HT1080 (cell line): ENCODE data around the gene SCUBE1. TPM values are rescaled to one million over a fixed set of nuclear protein-coding genes. Genes with fewer than 3 reads are reported as not detected.

Experiments used
- DNase-seq: peaks from one replicate; pipeline ENCODE4 v3.0.0-alpha.2; 2015; ENCODE audit warnings: low read depth
- total RNA-seq: library from RNA; depleted of rRNA; stranded (reverse); fragments of >200 nt; shearing (Covaris generic); gene quantifications from 2 replicates; pipeline ENCODE4 v1.2.3, GENCODE V29; 2014

SCUBE1 gene
- total RNA-seq, 1 experiment from 2014 or later: 0.10 TPM

DNA sequence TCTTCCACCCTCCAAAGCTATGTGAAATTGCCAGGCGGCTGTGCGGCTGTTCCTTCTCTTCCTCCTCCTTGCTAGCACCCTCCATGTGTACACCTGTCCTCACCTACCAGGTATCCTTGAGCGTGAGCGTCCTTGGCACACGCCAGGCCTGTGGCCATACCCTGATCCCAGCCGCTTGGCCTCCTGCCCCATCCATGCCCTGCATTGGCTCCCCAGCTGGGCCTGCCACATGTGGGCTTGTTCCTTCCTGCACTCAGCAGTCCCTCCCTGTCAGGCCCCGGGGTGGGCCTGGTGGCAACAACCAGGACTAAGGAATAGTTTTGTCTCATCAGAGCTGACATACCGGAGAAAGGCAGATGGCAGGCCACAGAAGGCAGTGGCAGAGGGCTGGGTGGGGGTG lies 40.0 kb downstream of the SCUBE1 start:
- DNase-seq: no peak

DNA sequence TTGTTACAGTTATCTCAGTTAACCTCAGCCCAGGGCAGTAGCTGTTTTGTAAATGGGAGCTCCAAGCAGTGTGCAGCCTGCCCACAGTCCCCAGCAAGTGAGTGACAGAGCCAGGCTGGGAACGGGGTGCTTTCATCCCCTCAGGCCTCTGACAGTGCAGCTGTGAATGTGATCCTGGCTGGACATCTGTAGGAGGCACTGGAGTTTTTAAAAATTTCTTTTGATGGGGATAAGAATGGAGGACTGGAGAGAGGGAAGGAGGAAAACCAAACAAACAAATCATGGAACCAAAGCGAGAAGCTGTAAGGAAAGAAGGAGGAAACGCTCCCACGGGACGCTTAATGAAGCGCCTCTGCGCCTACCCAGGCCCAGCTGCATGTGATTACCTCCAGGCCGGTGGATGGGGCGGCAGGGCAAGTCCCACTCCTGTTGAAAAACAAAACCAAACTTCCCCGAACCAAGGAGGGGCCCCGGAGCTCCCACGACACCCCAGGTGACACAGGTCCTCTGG lies 40.6 kb downstream of the SCUBE1 start:
- DNase-seq: no peak

DNA sequence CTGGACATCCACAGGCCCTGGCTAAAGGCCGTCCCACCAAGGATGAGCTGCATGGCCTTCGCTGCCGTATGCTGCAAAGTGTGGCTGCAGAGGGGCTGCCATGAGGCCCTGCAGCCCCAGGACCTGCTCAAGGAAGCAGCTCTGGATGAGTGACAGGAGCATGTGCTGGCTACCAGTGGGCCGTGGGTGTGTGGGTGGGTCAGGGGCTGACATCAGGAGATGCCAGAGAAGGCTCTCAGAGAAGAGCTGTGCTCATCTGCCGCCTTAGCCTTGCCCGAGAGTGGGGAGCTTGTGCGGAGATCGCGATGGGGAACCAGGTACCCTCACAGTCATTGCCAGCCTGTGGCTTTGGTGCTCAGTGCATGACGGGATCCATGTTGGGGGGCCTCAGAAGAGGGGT lies 41.3 kb downstream of the SCUBE1 start:
- DNase-seq: no peak

DNA sequence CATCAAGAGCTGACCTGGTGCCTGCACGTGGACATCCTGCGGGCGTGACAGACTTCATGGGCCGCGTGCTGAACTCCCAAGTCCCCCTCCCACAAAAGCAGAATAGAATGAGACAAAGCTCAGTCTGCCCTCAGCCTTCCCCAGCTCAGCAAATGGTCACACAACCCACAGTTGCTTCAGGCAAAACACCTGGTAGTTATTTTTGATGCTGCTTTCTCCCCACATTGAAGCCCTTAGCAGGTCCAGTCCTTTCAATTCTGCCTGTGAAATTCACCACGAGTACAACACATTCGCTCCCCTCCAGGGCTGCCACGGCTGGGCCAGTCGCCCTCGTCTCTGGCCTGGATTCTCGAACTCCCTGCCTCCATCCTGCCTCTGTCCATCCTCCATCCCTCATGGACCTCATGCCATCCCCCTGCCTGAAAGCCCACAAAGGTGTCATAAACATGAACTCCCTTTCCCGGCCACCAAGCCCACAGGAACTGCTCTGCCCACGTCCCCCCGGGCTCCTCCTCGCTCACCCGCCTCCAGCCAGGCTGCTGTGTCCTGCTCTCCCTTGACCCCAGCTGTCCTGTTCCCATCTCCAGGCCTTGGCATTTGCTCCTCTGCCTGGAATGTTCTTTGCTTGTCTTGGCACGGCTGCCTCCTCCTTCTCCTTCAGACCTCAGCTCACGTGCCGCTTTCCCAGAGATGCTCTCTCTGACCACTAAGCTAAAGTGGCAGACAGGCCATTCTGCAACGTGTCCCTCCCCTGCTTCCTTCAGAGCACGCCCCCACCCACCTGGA lies 42.1 kb downstream of the SCUBE1 start:
- DNase-seq: no peak

- no peak for DNase-seq
These were observed 43.4 kb downstream of the SCUBE1 start for GRCh38 chr22:43299736-43300135.

DNA sequence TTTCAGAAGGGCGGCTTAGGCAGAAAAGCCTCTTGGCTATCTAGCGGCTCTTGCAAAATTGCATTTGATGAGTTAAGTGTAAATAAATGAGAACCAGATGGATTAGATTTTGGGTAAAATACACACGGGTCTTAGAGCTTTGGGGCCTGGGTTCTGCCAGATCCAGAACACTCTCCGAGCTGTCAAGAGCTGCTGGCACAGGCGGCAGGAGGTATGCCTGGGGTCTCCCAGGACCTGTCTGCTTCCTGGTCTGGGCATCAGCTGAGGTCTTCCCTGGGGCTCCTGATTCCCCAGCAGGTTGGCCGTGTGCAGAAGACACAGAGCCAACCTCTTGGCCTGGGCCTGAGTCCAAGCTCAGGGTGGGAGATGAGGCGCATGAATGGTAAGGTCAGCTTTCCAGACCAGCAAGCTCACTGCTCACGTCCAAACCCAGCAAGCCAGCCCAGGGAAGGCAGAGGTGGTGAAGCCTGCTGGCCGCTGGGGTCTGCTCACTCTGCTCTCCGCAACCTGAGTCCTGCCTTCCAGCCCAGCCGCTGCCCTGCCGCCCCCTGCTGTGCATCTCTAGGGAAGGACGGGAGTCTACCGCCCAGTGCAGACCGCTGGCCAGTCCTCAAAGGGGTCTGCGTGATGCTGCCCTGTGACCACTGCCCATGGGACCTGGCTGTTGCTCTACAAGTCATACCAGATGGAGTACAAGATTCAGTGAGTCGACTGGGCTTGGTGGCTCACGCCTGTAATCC lies 44.9 kb downstream of the SCUBE1 start:
- DNase-seq: no peak

- no peak for DNase-seq
These were observed 45.7 kb downstream of the SCUBE1 start for GRCh38 chr22:43297270-43298061.

DNA sequence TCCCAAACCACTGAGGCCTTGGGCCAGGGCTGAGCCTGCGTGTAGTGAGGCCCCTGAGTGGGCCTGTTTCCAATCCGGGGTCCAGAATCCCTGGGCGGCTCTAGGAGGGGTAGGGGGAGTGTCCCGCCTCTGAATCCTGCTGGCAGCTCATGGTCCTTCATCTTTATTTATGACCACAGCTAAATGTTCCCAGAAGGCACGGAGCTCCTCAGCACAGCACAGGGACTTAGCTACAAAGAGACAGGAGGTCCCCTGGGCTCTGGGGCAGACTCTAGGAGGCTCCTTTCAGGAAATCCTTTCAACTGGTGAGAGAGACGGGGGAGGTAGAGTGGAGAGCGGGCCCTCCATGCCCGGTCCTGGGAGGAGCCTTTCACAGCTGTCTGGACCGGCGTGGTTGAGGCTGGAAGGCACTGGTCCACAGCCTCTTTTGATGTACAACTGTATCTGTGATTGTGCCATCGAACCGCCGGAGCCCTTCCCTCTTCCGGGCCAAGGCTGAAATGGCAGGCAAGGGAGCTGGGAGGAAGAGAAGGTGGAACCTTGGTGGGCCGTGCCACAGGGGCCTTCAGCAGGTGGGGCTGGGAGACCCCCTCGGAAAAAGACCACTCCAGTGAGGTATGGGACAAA lies 46.8 kb downstream of the SCUBE1 start:
- DNase-seq: no peak

- DNase-seq: no peak
These were observed 47.5 kb downstream of the SCUBE1 start for GRCh38 chr22:43295660-43296059.

GRCh38 chr22:43295173-43295572 lies 48.0 kb downstream of the SCUBE1 start:
- DNase-seq: no peak

- no peak for DNase-seq
These were observed 49.3 kb downstream of the SCUBE1 start for GRCh38 chr22:43293655-43294392.

- no peak for DNase-seq
These were observed 49.9 kb downstream of the SCUBE1 start for GRCh38 chr22:43293259-43293654.

DNA sequence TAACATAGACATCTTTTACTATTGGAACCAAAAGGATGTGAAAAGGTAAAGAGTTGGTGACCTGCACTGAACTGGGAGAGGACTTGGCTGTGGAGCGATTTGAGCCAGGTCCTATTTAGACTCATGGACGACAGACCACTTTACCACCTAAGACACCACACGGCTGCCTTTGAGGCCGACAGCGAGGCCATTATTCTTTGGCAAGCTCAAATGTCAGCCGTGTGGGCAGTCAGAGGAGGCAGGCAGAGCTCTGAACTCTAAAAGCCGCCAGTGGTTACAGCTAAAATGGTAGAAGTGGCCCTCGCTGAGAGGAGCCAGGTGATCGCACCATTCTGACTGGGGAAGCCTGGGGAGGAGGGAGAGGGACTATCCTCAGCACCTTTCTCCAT lies 50.5 kb downstream of the SCUBE1 start:
- DNase-seq: no peak

GRCh38 chr22:43291381-43291780 lies 51.8 kb downstream of the SCUBE1 start:
- DNase-seq: no peak

DNA sequence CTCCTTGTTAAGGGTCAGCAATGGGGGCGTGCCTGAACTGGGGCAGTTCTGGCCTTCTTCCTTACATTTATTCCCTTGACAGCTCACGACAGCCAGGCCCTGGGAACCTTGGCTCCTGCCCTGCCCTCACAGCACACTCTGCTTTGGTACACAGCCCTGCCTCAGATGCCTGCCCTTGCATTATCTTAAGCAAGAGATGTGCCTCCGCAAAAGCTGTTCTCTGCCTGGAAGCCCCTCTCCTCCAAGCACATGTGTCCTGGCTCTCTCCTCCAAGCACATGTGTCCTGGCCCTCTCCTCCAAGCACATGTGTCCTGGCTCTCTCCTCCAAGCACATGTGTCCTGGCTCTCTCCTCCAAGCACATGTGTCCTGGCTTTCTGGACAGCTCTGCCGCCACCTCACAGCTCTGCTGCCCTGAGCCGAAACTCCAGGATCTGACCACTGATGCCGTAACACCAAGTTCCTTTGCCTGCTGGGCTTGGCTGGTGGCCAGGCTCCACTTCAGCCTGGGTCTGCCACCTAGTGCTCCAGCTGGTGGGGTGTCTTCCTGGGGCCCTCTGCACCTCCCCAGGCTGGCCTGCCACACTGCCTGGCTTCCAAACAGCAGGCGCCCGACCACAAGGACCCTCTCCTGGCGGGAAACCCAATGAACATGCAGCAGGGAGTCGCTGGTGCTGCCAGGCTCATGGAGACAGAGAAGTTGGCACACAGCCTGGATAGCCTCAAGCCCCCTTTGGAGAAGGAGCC lies 53.0 kb downstream of the SCUBE1 start:
- DNase-seq: no peak

DNA sequence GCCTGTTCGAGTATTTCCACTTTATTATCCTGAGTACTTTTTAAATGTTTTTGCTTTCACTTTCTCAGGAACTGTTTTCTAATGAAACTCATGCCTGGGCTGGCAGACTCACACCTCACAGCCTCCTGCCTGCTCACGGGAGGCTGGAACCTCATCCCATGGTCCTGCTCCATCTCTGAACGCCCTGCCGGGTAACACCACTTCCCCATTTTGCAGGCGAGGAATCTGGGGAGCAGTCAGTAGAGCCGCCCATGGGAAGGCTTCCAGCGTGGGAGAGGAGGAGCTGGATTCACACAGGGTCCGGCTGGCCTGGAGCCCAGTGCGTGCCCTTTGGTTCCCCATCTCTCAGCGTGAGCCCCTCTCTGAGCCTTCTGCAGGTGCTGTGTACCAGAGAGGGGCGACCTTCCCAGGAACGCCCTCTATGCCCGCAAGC lies 53.6 kb downstream of the SCUBE1 start:
- no peak for DNase-seq

GRCh38 chr22:43288807-43289420 lies 54.3 kb downstream of the SCUBE1 start:
- DNase-seq: no peak

DNA sequence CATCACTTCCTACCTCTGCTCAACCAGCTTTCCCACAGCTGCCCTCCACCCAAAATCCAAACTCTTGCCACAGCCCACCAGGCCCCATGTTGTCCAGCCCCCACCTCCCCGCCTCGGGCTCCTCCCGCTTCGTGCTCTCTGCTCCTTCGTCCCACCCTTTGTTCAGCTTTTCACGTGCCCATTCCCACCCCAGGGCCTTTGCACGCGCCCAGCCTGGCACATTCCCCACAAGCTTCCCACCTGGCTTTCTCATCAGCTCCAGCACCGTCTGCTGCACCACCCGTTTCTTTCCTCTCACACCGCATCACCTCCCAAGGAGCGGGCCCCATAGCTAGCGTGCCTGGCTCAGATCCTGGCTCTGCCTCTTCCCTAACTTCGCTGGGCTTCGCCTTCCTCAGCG lies 54.8 kb downstream of the SCUBE1 start:
- no peak for DNase-seq

DNA sequence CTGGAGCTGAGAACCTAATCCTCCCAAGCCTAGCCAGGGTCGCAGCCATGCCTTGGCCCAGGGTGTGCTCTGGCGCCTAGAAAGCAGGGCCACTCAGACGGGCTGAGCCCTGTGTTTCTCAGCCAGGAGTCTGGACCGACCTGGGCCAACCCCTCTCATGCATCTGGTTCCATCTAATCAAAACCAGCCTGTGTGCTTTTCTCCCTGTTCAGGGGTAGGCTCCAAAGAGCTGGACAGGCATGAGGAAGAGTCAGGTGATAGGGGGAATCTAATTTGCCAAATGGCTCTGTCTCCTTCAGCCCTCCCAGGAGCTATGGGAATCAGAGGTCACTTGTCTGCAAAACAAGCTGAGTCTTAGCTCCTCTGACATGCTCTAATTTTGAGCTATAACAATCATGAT lies 55.7 kb downstream of the SCUBE1 start:
- DNase-seq: no peak
